Kasumi-1 (cell line): Measurements from ENCODE around the gene LASP1NB.

Source experiments
- DNase-seq, 2 experiments: peaks; one replicate each; lab custom pipeline; 2025; lab: John Stamatoyannopoulos, UW

The LASP1NB gene

GRCh38 chr17:38925263-38925995, at the start of gene LASP1NB:
Gene LASP1NB (plus strand): TSS chr17:38925614.
- no peak for DNase-seq

DNA sequence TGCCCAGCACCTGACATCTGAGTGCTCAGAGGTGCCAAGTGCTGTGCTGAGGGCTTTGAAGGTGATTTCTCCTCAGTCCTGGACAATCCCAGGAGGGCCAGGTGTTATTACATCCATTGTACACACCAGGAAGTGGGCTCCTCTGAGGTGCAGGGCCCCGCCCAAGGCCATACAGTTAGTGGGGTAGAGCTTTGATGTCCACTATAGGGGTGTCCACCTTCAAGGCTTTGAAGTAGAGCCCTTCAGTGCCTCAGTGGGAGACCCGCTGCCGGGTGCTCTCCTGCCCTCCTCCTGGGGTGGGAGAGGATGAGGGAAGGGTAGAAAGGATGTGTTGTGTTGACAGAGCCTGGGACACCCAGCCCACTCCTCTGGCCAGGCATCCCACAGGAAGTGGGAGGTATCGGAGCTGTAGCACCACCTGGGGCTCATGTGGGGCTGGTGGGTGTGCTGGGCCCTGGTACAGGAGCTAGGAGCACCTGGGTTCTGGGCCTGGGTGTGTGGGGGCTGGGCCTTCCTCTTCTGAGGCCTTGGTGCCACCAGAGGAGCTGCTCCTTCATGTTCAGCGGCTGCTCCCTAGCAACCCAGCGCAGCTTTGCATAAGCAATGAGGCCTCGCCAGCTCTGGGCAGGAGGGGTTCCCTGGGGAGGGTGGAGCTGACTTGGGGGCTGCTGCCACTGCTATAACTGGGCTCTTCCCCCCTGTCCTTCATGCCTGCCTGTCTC, 48.1 kb upstream of the LASP1NB start:
- DNase-seq, result peak in 1 of 2 experiments; percentile 16

GRCh38 chr17:38879878-38880665, 45.3 kb upstream of the LASP1NB start:
- peak; percentile 18 to 42 for DNase-seq

DNA sequence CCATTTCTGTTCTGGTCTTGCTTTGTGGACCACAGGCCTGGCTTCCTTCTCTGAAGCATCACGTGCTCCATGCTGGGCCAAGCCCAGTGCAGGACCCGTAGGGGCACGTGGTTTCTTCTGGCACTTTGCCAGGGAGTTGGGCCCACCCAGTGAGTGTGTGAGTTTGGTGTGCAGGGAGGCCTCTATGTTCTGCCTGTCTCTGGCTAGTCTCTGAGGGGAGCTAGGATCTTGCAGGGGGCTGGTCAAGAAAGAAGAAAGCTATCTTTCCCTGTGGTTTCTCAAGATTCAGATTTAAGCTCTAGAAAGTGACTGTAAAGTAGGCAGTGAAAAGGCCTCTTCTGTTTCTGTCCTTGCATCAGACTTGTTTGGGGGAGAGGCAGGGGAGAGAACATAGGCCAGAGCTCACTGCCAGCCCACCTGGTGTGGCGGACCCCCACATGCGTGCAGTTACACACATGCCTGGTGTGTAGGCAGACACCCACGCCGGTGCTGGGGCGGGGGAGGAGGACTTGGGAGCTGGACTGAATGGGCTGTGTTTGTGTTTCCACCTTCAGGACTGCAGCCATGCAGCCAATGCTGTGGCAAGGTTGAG, 43.7 kb upstream of the LASP1NB start:
- no peak for DNase-seq

- no peak for DNase-seq
Observed at GRCh38 chr17:38882870-38883269, 42.5 kb upstream of the LASP1NB start.

DNA sequence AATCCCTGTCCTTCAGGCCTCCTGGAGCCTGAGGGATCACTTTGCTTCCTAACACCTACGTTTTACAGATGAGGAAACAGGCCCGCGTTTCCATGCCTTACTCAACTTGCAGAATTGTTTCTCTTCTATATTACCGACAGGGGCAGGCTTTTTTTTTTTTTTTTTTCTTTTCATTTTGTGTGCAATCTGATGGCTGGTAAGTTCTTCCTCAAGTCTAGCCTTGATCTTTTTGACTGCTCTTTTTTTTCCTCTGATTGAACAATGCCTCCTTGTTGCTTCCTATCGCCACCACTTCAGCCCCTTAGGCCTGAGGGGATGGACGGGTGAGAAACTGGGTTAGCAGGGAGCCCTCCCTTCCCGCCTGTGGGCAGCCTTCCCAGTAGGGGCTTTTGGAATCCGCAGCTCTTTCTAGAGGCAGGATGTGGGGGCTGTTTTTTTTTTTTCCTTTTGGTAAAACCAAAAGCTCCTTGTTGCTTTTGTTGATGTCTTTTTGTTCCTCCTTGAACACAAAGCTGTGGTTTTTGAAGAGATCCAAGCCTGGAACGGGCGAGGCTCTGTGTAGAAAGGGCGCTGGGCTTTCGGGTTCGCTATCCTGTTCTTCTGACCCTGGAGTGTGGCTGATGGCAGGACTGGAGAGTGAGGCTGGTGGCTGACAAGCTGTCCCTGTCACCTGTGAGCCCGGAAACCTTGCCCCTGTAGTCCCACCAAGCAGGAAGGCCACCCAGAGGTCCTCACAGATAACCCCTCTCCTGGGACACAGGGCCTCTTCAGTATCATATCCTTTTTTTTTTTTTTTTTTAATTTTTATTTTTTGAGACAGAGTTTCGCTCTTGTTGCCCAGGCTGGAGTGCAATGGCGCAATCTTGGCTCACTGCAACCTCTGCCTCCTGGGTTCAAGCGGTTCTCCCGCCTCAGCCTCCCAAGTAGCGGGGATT, 41.6 kb upstream of the LASP1NB start:
- DNase-seq, result no peak

GRCh38 chr17:38885044-38885727, 40.2 kb upstream of the LASP1NB start:
- no peak for DNase-seq

DNA sequence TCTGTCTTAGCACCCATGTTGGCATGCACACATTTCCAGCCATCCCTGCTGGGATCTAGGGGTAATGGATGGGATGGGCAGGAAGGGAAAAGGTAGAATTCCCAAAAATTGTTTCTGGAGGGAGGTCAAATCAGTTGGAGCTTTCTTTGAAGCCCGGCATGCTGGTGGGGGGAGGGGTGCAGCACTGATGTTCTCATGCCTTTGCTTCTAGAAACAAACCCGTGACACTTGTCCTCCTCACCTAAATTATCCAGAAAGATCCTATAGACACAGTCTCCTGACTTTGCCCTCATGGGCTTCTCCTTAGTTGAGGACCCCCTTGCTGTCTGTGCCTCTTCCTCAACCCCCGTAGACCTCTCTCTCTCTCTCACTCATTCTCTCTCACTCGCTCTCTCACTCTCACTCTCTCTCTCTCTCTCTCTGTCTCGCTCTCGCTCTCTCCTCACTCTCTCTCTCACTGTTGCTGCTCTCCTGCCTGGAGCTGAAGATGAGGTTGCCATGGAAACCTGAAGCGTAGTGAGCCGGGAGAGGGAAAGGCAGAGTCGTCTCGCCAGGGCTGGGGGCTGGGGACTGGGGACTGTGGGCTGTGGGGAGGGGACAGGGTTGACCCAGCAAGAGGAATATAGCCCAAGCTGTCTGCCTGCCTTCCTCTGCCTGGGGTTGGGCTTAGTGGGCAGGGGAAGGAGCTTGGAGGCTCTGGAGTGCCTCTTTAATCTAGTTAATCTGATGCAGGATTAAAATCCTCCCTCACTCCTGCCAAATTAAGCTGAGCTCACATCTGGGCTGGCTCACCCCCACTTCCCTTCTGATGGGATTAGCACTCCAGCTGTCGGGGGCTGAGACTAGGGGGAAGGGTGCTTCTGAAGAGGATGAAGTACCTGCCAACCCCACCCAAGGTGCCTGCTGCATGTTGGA, 39.4 kb upstream of the LASP1NB start:
- DNase-seq, result no peak

- DNase-seq, result no peak
Observed at GRCh38 chr17:38886643-38887010, 38.8 kb upstream of the LASP1NB start.

GRCh38 chr17:38888842-38889241, 36.6 kb upstream of the LASP1NB start:
- DNase-seq, result no peak

GRCh38 chr17:38889745-38890409, 35.5 kb upstream of the LASP1NB start:
- no peak for DNase-seq

DNA sequence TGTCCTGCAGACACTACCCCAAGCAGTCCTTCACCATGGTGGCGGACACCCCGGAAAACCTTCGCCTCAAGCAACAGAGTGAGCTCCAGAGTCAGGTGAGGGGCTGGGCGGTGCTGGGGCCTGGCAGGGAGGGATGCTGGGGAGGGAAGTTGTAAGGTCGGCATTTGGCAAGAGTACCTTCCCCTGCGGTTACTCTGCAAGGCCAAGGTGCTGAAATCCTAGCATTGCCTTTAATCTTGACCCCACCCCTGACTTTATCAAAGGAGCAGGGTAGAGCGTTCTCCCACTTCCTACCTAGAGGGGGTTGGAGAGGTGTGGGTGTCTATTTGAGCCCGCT, 35.0 kb upstream of the LASP1NB start:
- DNase-seq, result no peak

DNA sequence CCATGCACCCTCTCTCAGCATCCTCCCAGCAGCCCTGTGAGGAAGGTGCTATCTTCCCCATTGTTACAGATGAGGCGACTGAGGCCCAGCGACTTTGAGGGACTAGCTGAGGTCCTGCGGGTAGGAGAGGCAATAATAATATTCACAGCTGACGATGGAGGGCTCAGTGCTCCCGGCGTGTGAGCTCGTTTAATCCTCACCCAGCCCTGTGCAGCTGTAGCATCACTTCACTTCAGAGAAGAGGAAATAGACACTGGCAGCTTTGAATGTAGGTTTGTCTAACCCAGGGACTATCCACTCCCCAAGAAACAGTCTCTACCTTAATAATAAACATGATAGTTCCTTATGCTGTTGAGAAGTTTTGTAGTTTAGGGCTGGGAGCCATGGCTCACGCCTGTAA, 34.0 kb upstream of the LASP1NB start:
- no peak for DNase-seq

DNA sequence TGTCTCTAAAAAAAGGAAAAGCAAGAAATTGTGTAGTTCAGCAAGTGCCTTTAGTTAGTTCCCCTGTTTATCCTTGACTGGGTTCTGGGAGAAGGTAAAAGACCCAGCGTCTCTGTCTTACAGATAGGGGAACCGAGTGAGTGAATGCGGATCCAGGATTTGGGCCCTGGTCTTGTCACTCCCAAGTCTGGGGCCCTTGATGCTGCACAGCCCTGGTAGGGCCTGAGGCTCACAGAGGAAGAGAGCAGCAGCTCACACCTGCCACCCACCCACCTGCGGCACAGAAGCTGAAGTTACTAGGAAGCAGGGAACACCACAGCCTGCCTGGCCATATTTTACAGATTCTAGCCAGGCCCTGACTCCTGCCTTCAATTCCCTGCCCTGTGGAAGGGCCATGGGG, 33.3 kb upstream of the LASP1NB start:
- no peak for DNase-seq

- no peak for DNase-seq
Observed at GRCh38 chr17:38892620-38893019, 32.8 kb upstream of the LASP1NB start.

DNA sequence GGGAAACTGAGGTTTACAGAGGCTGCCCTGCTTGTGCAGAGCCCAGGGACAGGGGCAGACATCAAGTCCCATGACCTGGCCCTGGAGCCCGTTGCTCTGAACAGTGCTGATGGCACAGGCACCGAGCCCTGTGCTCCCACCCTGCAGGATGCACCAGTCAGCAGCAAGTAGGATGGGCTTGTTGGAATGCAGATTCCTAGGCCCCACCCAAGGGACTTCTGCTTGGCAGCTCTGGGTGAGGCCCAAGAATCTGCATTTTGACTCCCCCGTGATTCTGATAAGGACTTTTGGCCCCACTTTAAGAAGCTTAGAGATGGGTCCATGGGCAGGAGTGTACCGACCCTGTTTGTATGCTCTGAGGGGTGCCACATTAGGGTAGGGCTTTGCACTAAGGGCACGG, 32.3 kb upstream of the LASP1NB start:
- no peak for DNase-seq

GRCh38 chr17:38893607-38894006, 31.8 kb upstream of the LASP1NB start:
- peak; percentile 49 to 61 for DNase-seq

DNA sequence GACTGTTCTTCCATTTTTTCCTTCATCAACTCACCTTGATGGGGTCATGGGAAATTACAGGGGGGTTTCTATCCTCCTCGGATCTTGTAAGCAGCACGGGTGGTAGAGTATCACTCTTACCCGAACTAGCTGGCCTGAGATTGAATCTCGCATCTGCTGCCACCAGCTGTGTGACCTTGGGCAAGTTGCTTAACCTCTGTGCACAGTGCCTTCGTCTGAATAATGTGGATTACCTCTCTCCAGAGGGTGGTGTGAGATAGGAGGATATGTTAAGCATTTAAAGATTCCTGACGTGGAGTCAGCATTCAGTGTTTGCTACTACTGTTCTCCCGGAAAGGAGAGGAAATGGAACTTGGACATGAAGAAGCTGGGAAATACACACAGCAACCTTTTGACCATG, 31.1 kb upstream of the LASP1NB start:
- DNase-seq, result no peak

DNA sequence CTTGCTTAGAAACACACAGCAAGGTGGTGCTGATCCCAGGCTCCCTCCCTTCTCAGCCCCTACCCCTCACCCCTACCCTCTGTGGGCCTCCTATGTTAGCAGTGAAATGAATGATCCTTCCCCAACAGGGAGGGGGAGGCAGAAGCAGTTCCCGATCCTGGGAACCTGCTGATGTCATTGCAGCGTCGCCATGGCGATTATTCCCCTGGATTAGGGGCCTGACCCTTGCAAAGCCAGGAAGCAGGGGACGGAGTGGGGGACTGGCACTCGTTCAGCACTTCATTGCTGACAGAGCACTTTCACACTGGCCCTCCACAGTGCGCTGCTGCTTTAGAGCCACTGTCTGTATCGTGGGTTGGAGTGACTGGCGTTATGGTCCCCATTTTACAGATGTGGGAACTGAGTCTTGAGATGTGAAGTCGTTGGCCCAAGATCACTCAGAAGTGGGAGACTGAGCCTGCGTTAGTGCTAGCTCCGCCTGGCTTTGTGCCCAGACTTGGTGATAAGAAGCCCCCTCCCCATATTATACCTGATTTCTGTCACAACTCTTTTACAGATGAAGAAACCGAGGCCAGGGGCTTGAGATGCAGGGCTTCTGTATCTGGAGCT, 29.0 kb upstream of the LASP1NB start:
- no peak for DNase-seq
